ENCODE measurements around the gene CDHR3. TPM values are rescaled to one million over a fixed set of nuclear protein-coding genes. Genes with fewer than 3 reads are reported as not detected.

Gene CDHR3
- total RNA-seq, 4 donors from 2014 or later: 20.6 to 82.5 (median 49.7) TPM

DNA sequence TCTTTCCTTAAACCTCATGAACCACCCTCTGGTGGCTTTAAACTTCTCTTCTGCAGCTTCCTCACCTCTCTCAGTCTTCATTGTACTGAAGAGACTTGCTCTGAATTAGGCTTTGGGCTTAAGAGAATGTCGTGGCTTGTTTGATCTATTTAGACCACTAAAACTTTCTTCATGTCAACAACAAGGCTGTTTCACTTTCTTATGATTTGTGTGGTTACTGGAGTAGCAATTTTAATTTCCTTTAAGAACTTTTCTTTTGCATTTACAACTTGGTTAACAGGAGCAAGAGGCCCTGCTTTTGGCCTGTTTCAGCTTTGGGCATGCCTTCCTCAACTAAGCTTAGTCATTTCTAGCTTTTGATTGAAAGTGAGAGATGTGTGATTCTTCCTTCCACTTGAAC, 38.1 kb upstream of the CDHR3 start:
- H3K36me3 ChIP-seq: peaks cover 0 to 20% (median 0%) of the 10 kb centered on the region in 3 donors
- DNase-seq: no peak
- H3K9me3 ChIP-seq: peaks cover 0 to 4% (median 0%) of the 10 kb centered on the region in 4 donors
- H3K4me3 ChIP-seq: no peak overlapping the region
- H3K27ac ChIP-seq: no peak overlapping the region
- TF ChIP-seq CTCF (IDR thresholded peaks at IDR 0.05) (no peak), POLR2A (IDR thresholded peaks at IDR 0.05) (no peak)
- H3K27me3 ChIP-seq: no peaks in the 10 kb centered on the region
- no peaks in the 10 kb centered on the region for H3K4me1 ChIP-seq

DNA sequence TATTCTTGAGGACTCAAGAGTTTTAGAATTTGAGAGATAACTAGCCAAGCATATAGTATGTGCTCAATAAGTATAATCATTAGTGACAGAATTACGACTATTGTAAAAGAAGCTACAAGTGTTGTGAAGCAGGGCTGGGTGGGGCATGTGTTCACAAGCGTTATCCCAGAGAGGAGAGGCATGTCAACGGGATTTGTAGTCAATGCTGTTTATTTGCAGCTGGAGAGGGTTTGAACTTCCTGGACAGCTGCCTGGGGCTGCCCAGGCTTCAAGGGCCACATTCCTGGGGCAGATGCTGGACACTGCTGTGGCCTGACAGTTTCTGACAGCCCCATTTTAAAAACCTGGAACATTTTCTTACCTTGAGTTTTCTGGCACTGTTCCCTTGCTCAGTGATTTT, 36.9 kb upstream of the CDHR3 start:
- no peak for TF ChIP-seq POLR2A (IDR thresholded peaks at IDR 0.05)
- no peak for TF ChIP-seq CTCF (IDR thresholded peaks at IDR 0.05)
- no peak overlapping the region for H3K27ac ChIP-seq

GRCh38 chr7:105931179-105931578, 31.9 kb upstream of the CDHR3 start:
- H3K27ac ChIP-seq: no peak overlapping the region
- H3K4me1 ChIP-seq: no peaks in the 10 kb centered on the region
- TF ChIP-seq CTCF (IDR thresholded peaks at IDR 0.05): no peak
- no peak for TF ChIP-seq POLR2A (IDR thresholded peaks at IDR 0.05)

More for the DNA sequence above, 36.9 kb upstream of the CDHR3 start:
- peaks cover 0 to 20% (median 0%) of the 10 kb centered on the region in 3 donors for H3K36me3 ChIP-seq
- no peak for DNase-seq
- H3K4me3 ChIP-seq: no peak overlapping the region
- H3K4me1 ChIP-seq: no peaks in the 10 kb centered on the region
- H3K9me3 ChIP-seq: peaks cover 0 to 4% (median 0%) of the 10 kb centered on the region in 4 donors
- no peaks in the 10 kb centered on the region for H3K27me3 ChIP-seq

DNA sequence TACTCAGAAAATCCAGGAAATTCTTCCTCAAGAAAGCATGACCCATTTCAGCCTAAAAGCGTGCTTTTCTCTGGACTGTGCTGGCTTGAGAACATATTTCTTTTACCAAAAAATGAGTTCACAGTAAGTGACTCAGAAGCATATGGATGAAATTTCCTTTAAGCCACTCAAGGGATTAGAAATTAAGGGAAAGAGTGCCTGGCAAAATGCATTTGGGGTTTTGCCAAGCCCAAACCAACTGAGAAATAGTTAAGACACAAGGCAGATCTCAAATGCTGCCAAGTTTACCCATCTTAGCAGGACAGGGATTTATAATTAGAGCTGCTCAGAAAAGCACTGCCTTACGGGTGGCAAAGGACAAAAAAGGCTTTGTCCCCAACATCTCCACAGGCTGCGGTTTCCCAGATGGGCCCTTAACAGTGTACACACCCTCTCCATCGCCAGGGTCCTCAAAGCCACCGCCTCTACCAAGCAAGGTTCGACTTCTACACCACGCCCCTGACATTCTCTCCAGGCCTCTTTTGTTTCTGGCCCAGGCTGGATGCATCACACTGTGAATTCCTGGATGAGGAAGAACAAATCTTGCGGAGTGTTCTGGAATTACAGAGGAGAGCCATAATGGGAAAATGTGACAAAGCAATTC, 30.1 kb upstream of the CDHR3 start:
- Histone ChIP-seq H3K4me1 (no peaks in the 10 kb centered on the region), H3K27me3 (no peaks in the 10 kb centered on the region), H3K4me3 (no peak overlapping the region), H3K9me3 (no peaks in the 10 kb centered on the region), H3K36me3 (no peaks in the 10 kb centered on the region), H3K27ac (peak overlapping the region in 1 of 4 donors; percentile 61)
- DNase-seq: no peak
- TF ChIP-seq POLR2A (IDR thresholded peaks at IDR 0.05): no peak
- no peak for TF ChIP-seq CTCF (IDR thresholded peaks at IDR 0.05)

More at GRCh38 chr7:105931179-105931578, 31.9 kb upstream of the CDHR3 start:
- H3K4me3 ChIP-seq: no peak overlapping the region
- no peaks in the 10 kb centered on the region for H3K9me3 ChIP-seq
- no peak for DNase-seq
- H3K27me3 ChIP-seq: no peaks in the 10 kb centered on the region
- H3K36me3 ChIP-seq: no peaks in the 10 kb centered on the region

- H3K27ac ChIP-seq: peak overlapping the region in 1 of 4 donors; percentile 61
- no peaks in the 10 kb centered on the region for H3K36me3 ChIP-seq
- no peaks in the 10 kb centered on the region for H3K4me1 ChIP-seq
- H3K27me3 ChIP-seq: no peaks in the 10 kb centered on the region
- H3K9me3 ChIP-seq: no peaks in the 10 kb centered on the region
- DNase-seq: no peak
- no peak overlapping the region for H3K4me3 ChIP-seq
- TF ChIP-seq CTCF (IDR thresholded peaks at IDR 0.05): peak in 2 of 6 experiments; percentile 17 to 27
- TF ChIP-seq POLR2A (IDR thresholded peaks at IDR 0.05): no peak
These were observed 28.4 kb upstream of the CDHR3 start for GRCh38 chr7:105934572-105935185.
